Chondrocyte (in vitro differentiated cells): Measurements from ENCODE around the gene PRKCA. TPM values are rescaled to one million over a fixed set of nuclear protein-coding genes. Genes with fewer than 3 reads are reported as not detected.

Experiments
- DNase-seq: peaks from one replicate; pipeline ENCODE4 v3.0.0; 2021; ENCODE audit warnings: mixed read lengths, low spot score
- H3K27ac Mint-ChIP-seq: one replicate; pipeline ENCODE4 v1.8.0; 2021; ENCODE audit warnings: mild to moderate bottlenecking, moderate library complexity, mixed read lengths; ENCODE audit not compliant: unreplicated experiment
- H3K27me3 Mint-ChIP-seq: 2 replicates; pipeline ENCODE4 v1.8.0; 2021; ENCODE audit warnings: low read depth, mixed read lengths
- H3K36me3 Mint-ChIP-seq: 2 replicates; pipeline ENCODE4 v1.8.0; 2021; ENCODE audit warnings: low read depth, mixed read lengths
- H3K4me1 Mint-ChIP-seq: 2 replicates; pipeline ENCODE4 v1.8.0; 2021; ENCODE audit warnings: low read depth, mild to moderate bottlenecking, mixed read lengths
- H3K4me3 Mint-ChIP-seq: one replicate; pipeline ENCODE4 v1.8.0; 2021; ENCODE audit warnings: mild to moderate bottlenecking, moderate library complexity, mixed read lengths; ENCODE audit not compliant: unreplicated experiment
- H3K9me3 Mint-ChIP-seq: 2 replicates; pipeline ENCODE4 v1.8.0; 2021; ENCODE audit warnings: low read depth, mixed read lengths
- total RNA-seq: library from RNA; stranded (reverse); gene quantifications from 3 replicates; pipeline ENCODE4 v1.2.1, GENCODE V29; 2021
- TF ChIP-seq, protein P1 (sequence below): fragments of 200-600 bp; sonication (generic); IDR thresholded peaks from 2 replicates; pipeline ENCODE4 v1.5.0; 2021; ENCODE audit warnings: antibody characterized with exemption, mild to moderate bottlenecking, moderate library complexity

The PRKCA gene
- total RNA-seq, 1 donor from 2014 or later, result 51.5 TPM

DNA sequence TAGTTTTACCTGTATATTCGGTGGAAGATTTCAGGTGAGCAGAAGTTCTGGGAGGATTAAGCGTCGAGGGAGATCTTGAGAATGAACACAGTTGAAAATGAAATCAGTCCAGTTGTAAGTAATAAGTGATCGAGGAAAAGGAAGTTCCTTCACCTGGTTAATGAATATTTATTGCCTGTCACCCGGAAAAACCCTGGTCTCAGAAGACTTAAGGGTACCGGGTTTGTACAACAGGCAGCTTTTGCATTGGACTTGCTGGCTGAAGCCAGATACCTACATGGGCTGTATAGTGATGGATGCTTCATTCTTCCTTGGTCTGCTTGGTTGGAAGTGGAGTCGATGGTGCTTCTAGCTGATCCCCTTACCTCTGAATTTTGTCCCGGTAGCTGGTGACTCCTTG lies 72.7 kb downstream of the PRKCA start:
- DNase-seq, result no peak
- TF ChIP-seq, protein P1, sequence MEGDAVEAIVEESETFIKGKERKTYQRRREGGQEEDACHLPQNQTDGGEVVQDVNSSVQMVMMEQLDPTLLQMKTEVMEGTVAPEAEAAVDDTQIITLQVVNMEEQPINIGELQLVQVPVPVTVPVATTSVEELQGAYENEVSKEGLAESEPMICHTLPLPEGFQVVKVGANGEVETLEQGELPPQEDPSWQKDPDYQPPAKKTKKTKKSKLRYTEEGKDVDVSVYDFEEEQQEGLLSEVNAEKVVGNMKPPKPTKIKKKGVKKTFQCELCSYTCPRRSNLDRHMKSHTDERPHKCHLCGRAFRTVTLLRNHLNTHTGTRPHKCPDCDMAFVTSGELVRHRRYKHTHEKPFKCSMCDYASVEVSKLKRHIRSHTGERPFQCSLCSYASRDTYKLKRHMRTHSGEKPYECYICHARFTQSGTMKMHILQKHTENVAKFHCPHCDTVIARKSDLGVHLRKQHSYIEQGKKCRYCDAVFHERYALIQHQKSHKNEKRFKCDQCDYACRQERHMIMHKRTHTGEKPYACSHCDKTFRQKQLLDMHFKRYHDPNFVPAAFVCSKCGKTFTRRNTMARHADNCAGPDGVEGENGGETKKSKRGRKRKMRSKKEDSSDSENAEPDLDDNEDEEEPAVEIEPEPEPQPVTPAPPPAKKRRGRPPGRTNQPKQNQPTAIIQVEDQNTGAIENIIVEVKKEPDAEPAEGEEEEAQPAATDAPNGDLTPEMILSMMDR, result no peak
- peaks cover 49% of the 10 kb centered on the region for H3K4me1 Mint-ChIP-seq
- H3K36me3 Mint-ChIP-seq, result no peaks in the 10 kb centered on the region
- peak overlapping the region; percentile 75 for H3K27ac Mint-ChIP-seq
- no peaks in the 10 kb centered on the region for H3K9me3 Mint-ChIP-seq
- H3K4me3 Mint-ChIP-seq, result no peak overlapping the region
- H3K27me3 Mint-ChIP-seq, result no peaks in the 10 kb centered on the region

DNA sequence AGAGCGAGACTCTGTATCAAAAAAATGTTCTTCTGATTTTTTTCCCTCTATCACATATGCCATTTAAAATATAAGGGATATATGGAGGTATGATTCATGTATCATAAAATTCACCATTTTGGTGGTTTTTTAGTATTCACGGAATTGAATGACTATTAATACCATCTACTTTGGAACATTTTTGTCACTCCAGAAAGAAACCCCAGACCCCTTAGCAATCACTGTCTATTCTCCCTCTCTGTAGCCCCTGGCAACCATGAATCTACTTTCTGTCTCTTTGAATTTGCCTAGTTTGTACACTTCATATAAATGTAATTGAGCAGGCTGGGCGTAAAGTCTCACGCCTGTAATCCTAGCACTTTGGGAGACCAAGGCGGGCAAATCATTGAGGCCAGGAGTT lies 75.9 kb downstream of the PRKCA start:
- TF ChIP-seq, protein P1, result no peak
- H3K9me3 Mint-ChIP-seq, result no peaks in the 10 kb centered on the region
- peaks cover 55% of the 10 kb centered on the region for H3K4me1 Mint-ChIP-seq
- no peaks in the 10 kb centered on the region for H3K36me3 Mint-ChIP-seq
- no peak overlapping the region for H3K4me3 Mint-ChIP-seq
- H3K27ac Mint-ChIP-seq, result peak overlapping the region; percentile 63
- H3K27me3 Mint-ChIP-seq, result no peaks in the 10 kb centered on the region
- DNase-seq, result no peak

DNA sequence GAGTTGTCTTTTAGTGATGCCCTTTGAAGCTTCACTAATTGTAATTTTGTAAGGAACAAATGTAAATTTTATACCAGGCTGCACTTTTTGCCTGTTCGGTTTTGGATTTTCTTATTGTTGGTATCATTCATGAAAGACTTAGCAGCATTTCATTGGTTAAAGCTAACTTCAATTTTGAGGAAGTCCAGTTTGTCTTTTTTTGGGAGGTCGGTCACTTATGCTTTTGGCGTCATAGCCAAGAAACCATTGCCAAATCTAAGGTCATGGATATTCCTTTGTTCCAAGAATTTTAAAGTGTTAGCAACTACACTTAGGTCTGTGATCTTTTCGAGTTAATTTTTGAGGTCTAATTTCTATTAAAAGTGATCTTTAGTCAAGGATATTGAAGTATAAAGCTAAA lies 77.1 kb downstream of the PRKCA start:
- DNase-seq, result no peak
- H3K4me3 Mint-ChIP-seq, result no peak overlapping the region
- peaks cover 55% of the 10 kb centered on the region for H3K4me1 Mint-ChIP-seq
- no peak overlapping the region for H3K27ac Mint-ChIP-seq
- H3K27me3 Mint-ChIP-seq, result no peaks in the 10 kb centered on the region
- H3K9me3 Mint-ChIP-seq, result no peaks in the 10 kb centered on the region
- TF ChIP-seq, protein P1, result no peak
- no peaks in the 10 kb centered on the region for H3K36me3 Mint-ChIP-seq

DNA sequence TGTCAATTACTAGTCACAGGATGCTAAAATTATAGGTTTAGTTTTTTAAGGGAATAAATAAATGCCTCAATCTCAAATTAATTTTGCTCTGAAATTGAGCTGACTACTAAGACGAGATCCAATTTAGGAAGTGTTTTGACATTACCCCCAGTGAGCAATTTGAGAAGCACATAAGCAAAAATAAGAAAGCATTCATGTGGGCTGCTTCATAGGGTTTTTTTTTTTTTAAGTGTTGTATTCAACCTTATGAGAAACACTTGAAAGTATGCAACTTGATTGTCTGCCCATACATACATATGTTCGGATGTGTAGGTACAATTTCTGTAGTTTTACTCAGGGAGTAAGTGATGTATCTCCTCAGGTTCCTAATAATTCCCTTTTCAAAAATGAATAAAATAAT lies 77.6 kb downstream of the PRKCA start:
- H3K27ac Mint-ChIP-seq, result no peak overlapping the region
- TF ChIP-seq, protein P1, result no peak
- peaks cover 52% of the 10 kb centered on the region for H3K4me1 Mint-ChIP-seq
- no peak overlapping the region for H3K4me3 Mint-ChIP-seq
- peaks cover 2% of the 10 kb centered on the region for H3K36me3 Mint-ChIP-seq
- H3K9me3 Mint-ChIP-seq, result no peaks in the 10 kb centered on the region
- no peak for DNase-seq
- no peaks in the 10 kb centered on the region for H3K27me3 Mint-ChIP-seq

DNA sequence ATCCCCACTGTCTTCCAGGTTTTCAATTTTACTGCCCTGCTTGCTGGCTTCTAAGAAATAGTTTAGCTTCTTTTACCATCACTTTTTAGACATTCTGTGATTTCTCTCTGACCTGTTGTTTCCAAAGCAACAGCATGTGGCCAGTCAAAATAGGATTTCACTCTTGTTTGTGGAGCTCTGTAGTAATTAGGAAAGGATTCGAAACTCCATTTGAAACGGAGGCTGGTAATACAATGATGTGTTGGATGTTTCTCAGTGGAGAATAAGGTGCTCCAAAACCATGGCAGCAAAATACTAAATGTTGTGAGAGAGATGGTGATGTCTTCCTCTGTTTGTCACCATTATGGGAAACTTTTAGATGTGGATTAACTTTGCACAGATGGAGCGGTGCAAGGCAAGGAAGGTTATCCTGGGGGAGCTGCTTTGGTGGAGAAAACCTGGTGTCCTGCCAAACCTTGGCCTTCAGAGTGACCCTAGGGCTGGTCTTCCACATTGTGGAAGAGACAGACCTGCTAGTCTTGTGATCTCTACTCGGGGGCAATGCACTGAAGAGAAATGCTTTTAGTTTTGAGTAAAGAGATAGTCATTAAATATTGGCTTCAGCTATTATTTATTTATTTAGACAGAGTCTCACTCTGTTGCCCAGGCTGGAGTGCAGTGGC lies 79.4 kb downstream of the PRKCA start:
- Mint-ChIP-seq H3K9me3 (no peaks in the 10 kb centered on the region), H3K4me1 (peaks cover 44% of the 10 kb centered on the region), H3K4me3 (no peak overlapping the region), H3K36me3 (peaks cover 2% of the 10 kb centered on the region), H3K27ac (peak overlapping the region; percentile 49), H3K27me3 (no peaks in the 10 kb centered on the region)
- TF ChIP-seq, protein P1, result no peak
- DNase-seq, result no peak
